Osteocyte (in vitro differentiated cells): ENCODE data around the gene TSPAN3. TPM values are rescaled to one million over a fixed set of nuclear protein-coding genes. Genes with fewer than 3 reads are reported as not detected.
A peak's percentile ranks its signal among the peaks of the same experiment; 100 is the strongest.

Source experiments
- DNase-seq: peaks from one replicate; pipeline ENCODE4 v3.0.0; 2021; ENCODE audit warnings: mixed read lengths; ENCODE audit not compliant: unreplicated experiment; ENCODE audit errors: extremely low spot score
- H3K27ac Mint-ChIP-seq: one replicate; pipeline ENCODE4 v1.8.0; 2021; ENCODE audit warnings: mild to moderate bottlenecking, mixed read lengths; ENCODE audit not compliant: unreplicated experiment
- H3K27me3 Mint-ChIP-seq: one replicate; pipeline ENCODE4 v1.8.0; 2021; ENCODE audit warnings: mixed read lengths; ENCODE audit not compliant: unreplicated experiment
- H3K36me3 Mint-ChIP-seq: one replicate; pipeline ENCODE4 v1.8.0; 2021; ENCODE audit warnings: mixed read lengths; ENCODE audit not compliant: unreplicated experiment
- H3K4me1 Mint-ChIP-seq: one replicate; pipeline ENCODE4 v1.8.0; 2021; ENCODE audit warnings: mixed read lengths; ENCODE audit not compliant: unreplicated experiment
- H3K4me3 Mint-ChIP-seq: one replicate; pipeline ENCODE4 v1.8.0; 2021; ENCODE audit warnings: mild to moderate bottlenecking, moderate library complexity, mixed read lengths; ENCODE audit not compliant: unreplicated experiment
- H3K9me3 Mint-ChIP-seq: one replicate; pipeline ENCODE4 v1.8.0; 2021; ENCODE audit warnings: mixed read lengths; ENCODE audit not compliant: unreplicated experiment
- CTCF ChIP-seq: fragments of 200-600 bp; sonication (generic); IDR thresholded peaks from 2 replicates; pipeline ENCODE4 v1.5.0; 2021; ENCODE audit warnings: antibody characterized with exemption, mild to moderate bottlenecking, moderate library complexity
- total RNA-seq: library from RNA; stranded (reverse); gene quantifications from 2 replicates; pipeline ENCODE4 v1.2.1, GENCODE V29; 2021

The TSPAN3 gene
- total RNA-seq, 1 donor from 2014 or later, result 296 TPM

- peaks cover 18% of the 10 kb centered on the region for H3K4me1 Mint-ChIP-seq
- H3K36me3 Mint-ChIP-seq, result no peaks in the 10 kb centered on the region
- H3K4me3 Mint-ChIP-seq, result no peak overlapping the region
- no peak for TF ChIP-seq CTCF
- no peaks in the 10 kb centered on the region for H3K9me3 Mint-ChIP-seq
- no peak overlapping the region for H3K27ac Mint-ChIP-seq
- no peak for DNase-seq
- H3K27me3 Mint-ChIP-seq, result peaks cover 3% of the 10 kb centered on the region
These were observed 16.3 kb upstream of the TSPAN3 start for GRCh38 chr15:77087213-77087612.

- no peaks in the 10 kb centered on the region for H3K9me3 Mint-ChIP-seq
- no peak for DNase-seq
- no peak overlapping the region for H3K4me3 Mint-ChIP-seq
- no peak for TF ChIP-seq CTCF
- no peak overlapping the region for H3K27ac Mint-ChIP-seq
- H3K36me3 Mint-ChIP-seq, result no peaks in the 10 kb centered on the region
- H3K27me3 Mint-ChIP-seq, result peaks cover 2% of the 10 kb centered on the region
- H3K4me1 Mint-ChIP-seq, result peaks cover 31% of the 10 kb centered on the region
These were observed 14.4 kb upstream of the TSPAN3 start for GRCh38 chr15:77085297-77085696.

GRCh38 chr15:77084436-77084835 lies 13.5 kb upstream of the TSPAN3 start:
- peaks cover 2% of the 10 kb centered on the region for H3K27me3 Mint-ChIP-seq
- no peak for TF ChIP-seq CTCF
- no peak overlapping the region for H3K27ac Mint-ChIP-seq
- H3K4me3 Mint-ChIP-seq, result no peak overlapping the region
- peaks cover 31% of the 10 kb centered on the region for H3K4me1 Mint-ChIP-seq
- no peaks in the 10 kb centered on the region for H3K36me3 Mint-ChIP-seq
- DNase-seq, result no peak
- H3K9me3 Mint-ChIP-seq, result no peaks in the 10 kb centered on the region

- no peaks in the 10 kb centered on the region for H3K9me3 Mint-ChIP-seq
- H3K4me3 Mint-ChIP-seq, result peak overlapping the region; percentile 22
- no peaks in the 10 kb centered on the region for H3K36me3 Mint-ChIP-seq
- no peak overlapping the region for H3K27ac Mint-ChIP-seq
- no peak for TF ChIP-seq CTCF
- H3K4me1 Mint-ChIP-seq, result peaks cover 31% of the 10 kb centered on the region
- no peaks in the 10 kb centered on the region for H3K27me3 Mint-ChIP-seq
- no peak for DNase-seq
These were observed 12.7 kb upstream of the TSPAN3 start for GRCh38 chr15:77083381-77084160.

- Mint-ChIP-seq H3K27me3 (no peaks in the 10 kb centered on the region), H3K36me3 (no peaks in the 10 kb centered on the region), H3K27ac (peak overlapping the region; percentile 64), H3K4me1 (peaks cover 31% of the 10 kb centered on the region), H3K9me3 (no peaks in the 10 kb centered on the region), H3K4me3 (no peak overlapping the region)
- no peak for DNase-seq
- TF ChIP-seq CTCF, result no peak
These were observed 11.1 kb upstream of the TSPAN3 start for GRCh38 chr15:77081971-77082370.
